EH (cell line): Measurements from ENCODE around the gene DDOST.

Source experiments
- DNase-seq: peaks from one replicate; pipeline ENCODE4 v3.0.0-alpha.2; 2015; ENCODE audit warnings: low read depth

Gene DDOST

DNA sequence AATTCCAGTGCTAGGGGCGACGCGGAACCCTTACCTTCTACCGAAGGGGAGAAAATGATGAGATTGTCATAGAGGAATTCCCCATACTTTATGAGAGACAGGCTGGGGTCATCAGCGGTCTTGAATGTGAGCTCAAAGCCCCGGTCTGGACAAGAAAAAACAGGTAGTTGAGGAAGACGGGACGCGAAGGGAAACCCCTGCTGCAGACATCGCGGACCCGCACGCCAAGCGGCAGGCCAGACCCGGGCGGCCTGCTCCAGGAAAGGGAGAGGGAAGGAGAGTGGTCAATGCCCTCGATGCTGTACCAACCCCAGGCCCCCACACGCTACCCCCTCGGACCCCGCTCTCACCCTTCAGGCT lies 342 bp downstream of the DDOST start:
- DNase-seq: no peak

DNA sequence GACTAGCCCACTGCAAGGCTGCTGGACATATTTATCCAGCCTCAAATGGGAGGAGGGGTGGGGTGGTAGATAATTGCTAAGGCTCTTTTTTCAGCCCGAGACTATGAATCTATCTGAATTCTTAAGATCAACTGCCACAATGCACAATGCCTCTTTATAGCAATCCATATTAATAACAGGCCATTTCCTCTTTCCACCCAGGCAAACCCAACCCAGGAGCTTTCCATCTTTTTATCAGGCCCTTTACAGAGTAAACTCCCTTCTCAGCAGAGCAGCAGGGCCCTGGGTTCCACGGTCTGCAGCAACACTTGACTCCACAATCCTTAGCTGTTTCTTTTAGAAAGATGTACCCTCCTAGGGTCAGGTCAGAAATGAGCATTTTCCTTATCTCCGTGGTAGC lies 806 bp downstream of the DDOST start:
- no peak for DNase-seq

DNA sequence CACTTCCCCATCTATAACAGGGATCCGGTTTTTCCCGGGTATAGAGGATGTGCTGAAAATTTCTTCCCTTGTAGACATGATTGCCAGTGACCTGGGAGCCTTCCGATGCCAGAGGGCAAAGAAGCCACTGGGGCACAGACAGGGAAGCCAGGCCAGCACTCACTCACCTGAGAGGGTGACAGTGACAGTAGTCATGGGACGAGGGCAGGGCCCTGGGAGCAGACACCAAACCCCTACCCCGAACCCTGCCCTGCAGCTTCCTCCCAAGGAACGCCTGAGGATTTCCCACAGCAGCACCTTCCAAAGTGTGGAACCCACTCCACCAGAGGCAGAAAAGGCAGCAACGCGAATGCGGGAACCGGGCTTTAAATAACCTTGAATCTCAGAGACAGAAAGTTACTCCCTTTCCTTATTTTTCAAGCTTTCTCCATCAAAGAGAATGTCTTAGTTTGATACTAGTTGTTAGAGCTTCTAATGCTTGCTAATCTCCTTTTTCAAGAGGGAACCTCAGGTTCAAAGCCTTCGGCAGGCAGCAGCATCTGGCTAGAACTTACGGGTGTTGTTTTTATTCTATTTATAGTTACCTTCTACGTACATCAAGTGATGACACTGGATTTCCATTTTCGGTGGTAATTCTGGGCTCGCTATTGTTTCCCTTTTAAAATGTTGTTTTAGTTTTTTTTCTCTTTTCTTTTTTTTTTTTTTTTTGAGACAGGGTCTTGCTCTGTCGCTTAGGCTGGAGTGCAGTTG lies 2.8 kb downstream of the DDOST start:
- no peak for DNase-seq

DNA sequence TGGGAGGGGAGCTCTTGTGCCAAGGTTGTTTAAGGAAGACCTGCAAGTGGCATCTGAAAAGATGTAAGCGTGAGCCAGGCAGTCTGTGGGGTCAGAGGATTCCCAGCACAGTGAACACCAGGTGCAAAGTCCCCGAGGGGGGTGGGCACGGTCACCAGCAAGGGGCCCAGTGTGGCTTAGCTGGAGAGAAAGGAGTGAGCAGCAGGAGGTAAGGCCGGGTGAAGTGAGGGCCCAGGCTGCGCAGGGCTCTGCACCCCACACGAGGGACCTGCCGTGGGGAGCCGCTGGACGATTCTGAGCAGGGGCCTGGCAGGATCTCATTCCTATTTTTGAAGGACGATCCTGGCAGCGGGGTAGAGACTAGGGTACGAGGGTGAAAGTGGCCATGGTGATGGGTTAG lies 4.1 kb downstream of the DDOST start:
- DNase-seq: no peak

GRCh38 chr1:20654104-20654690 lies 7.0 kb downstream of the DDOST start:
- DNase-seq: no peak

DNA sequence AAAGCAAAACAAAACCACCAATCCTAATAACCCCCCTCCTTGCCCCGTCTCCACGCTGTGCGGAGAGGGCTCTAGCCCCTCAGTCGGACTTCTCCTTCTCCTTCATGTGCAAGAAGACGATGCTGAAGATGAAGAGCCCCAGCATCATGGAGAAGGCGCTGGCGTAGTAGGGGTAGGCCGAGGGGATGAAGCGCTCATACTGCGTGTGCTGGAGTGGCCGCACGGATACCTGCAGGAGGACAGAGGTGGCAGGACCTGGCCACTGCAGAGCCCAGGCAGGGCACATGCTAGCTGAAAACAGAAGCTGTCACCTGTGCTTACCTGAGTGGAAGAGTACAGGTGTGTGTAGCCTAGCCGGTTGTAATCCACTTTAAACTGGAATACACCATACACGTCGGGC lies 8.9 kb downstream of the DDOST start:
- DNase-seq: no peak

GRCh38 chr1:20648946-20649345 lies 12.2 kb downstream of the DDOST start:
- no peak for DNase-seq

GRCh38 chr1:20648438-20648837 lies 12.7 kb downstream of the DDOST start:
- no peak for DNase-seq

DNA sequence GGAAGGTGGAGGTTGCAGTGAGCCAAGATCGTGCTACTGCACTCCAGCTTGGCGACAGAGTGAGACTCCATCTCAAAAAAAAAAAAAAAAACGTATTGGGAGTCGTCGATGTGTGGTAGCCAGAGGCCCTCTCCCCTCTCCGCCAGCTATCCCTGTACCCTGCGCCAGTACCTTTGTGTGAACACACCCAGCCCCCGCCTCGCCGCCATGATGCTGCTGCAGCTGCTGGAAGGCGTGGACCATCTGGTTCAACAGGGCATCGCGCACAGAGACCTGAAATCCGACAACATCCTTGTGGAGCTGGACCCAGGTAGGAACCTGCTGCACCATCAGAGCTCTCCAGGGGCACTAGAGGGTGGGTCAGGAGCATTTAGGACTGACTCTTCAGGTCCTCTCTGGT lies 15.8 kb downstream of the DDOST start:
- no peak for DNase-seq

DNA sequence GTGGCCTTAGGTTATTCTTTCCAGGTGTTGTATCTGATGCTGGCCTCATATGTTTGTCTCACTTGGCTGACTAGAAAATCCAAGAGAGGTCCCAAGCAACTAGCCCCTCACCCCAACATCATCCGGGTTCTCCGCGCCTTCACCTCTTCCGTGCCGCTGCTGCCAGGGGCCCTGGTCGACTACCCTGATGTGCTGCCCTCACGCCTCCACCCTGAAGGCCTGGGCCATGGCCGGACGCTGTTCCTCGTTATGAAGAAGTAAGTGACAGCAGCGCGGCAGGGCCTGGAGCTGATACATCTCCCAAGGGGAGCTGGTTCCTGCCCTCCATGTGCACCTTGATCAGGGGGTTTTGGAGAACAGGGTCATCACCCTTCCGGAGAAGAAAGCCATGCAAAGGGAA lies 16.8 kb downstream of the DDOST start:
- no peak for DNase-seq

DNA sequence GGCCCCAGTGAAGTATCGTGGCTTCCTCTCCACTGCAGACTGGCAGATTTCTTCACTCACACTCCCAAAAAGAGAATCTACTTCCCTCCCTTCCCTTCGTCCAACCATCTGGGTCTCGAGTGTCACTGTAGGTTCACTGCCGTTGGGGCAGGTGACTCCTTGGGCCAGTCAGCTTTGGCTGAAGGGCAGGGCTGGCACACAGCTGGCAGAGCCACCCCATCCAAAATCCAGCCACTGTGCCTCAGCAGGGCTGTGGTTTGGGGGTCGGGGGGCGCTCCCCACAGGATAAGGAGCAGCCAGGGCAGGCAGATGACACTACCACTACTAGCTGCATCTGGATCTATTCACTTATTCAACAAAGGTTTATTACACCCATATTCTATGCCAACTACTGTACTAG lies 18.1 kb downstream of the DDOST start:
- no peak for DNase-seq

- no peak for DNase-seq
These were observed 19.2 kb downstream of the DDOST start for GRCh38 chr1:20641975-20642374.

DNA sequence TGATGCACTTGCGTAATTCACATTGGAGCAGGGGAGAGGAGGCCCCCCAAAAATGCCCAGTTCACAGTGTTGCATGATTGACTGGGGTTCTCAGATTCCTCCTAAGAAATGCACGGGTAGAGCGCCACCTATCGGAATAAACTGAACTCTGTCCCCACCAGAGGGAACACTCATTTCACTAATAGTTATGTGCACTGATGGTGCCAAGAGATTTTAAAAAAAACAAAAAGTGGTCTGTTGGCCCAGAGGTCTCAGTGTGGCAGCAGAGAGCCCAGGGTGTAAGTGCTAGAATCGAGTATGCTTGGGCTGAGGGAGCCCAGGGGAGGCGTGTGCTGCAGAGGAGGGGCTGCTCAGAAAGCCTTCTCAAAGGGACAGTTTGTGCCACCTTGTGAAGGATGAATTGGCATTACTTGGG lies 21.0 kb downstream of the DDOST start:
- DNase-seq: peak; percentile 63

GRCh38 chr1:20636785-20637347 lies 24.3 kb downstream of the DDOST start:
- no peak for DNase-seq

DNA sequence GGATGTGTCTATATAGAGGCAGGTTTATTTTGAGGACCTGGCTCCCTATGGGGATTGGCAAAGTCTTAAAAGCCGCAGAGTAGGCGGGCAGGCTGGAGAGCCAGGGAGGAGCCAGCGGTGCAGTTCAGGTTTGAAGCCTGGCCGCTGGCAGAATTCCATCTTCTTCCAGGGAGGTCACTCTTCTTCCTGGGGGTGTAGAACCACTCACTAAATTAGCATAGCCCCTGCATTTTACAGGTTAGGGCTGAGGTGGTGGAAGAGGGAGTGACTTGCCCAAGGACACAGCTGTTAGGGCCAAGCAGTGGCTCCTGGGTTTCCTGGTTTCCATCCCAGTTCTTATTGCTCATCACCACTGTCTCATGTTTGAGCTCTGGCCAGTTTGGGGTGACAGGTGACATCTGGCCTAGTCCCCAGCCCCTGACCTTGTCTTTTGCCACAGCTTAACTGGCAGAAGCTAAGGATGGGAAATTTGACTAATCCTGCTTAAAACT lies 26.5 kb downstream of the DDOST start:
- peak; percentile 56 for DNase-seq

GRCh38 chr1:20634065-20634593 lies 27.0 kb downstream of the DDOST start:
- DNase-seq: peak; percentile 10

DNA sequence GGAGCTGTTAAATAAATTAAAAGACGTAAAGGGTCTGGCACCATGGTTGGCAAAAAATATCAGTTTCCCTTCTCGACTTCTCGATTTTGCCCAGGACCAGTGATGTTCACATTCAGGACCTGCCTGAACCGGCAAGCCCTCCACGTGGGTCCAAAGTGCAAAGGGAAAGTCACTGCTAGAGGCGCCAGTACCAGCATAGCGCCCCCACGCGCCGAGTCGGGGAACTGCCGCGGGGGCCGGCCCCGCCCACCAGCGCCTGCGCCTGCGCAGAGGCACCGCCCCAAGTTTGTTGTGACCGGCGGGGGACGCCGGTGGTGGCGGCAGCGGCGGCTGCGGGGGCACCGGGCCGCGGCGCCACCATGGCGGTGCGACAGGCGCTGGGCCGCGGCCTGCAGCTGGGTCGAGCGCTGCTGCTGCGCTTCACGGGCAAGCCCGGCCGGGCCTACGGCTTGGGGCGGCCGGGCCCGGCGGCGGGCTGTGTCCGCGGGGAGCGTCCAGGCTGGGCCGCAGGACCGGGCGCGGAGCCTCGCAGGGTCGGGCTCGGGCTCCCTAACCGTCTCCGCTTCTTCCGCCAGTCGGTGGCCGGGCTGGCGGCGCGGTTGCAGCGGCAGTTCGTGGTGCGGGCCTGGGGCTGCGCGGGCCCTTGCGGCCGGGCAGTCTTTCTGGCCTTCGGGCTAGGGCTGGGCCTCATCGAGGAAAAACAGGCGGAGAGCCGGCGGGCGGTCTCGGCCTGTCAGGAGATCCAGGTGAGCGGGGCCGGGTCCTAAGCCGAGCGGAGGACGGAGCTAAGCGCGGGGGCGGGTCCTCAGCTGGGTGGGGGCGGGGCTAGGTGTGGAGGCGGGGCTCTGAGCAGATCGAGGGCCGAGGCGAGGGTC lies 27.7 kb downstream of the DDOST start, which contains the start of gene PINK1:
PINK1 (plus strand) TSS at position 269 of the 875 bp plus-strand sequence; CDS start at position 360, 91 bp downstream.
- peak; percentile 71 for DNase-seq

DNA sequence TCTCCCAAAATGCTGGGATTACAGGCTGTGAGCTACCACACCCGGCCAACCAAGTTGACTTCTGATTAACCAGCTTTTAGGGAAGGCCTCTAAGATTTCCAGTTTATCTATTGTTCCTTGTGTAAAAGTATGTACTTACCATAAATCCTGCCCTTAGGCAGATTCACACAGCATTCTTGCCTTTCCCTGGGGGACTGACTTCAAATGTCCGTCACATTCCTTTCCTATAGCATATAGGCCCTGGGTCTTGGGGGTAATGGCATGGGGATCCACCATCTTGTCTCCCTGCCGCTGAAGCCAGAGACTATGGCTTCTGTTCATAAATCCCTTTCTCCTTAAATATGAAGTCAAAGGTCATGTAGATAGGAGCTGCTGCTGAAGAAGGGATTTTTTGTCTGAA lies 28.8 kb downstream of the DDOST start:
- peak; percentile 21 for DNase-seq

DNA sequence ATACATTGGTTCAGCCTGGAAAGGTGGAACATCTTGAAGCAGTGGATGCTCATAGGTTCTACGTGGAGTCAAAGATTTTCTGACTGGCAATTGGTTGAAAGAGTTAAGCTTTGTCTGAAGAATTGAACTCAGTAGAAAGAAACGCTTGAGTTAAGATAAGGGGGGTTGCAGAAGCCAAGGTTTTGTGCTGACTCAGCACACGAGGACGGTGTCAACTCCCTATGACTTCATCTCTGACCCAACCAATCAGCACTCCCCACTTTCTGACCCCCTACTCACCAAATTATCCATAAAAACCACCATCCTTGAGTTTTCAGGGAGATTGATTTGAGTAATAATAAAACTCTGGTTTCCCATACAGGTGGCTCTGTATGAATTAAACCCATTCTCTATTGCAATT lies 30.4 kb downstream of the DDOST start:
- DNase-seq: no peak

GRCh38 chr1:20626524-20626923 lies 34.6 kb downstream of the DDOST start:
- peak; percentile 25 for DNase-seq

DNA sequence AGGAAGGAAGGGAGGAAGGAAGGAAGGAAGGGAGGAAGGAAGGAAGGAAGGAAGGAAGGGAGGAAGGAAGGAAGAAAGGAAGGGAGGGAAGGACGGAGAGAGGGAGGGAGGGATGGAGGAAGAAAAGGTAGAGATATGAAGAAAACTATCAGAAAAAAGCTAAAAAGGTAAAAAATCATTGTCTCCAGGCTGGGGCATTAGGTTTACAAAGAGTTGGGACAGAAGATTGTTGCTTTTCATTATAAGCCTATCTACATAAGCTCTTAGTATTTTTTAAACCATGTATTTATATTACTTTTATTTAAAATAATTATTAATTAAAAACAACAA lies 35.1 kb downstream of the DDOST start:
- no peak for DNase-seq
